ENCODE measurements around the gene C12orf75. TPM values are rescaled to one million over a fixed set of nuclear protein-coding genes. Genes with fewer than 3 reads are reported as not detected.
"Not testable (repeated sequence)": the region's sequence is repeated elsewhere in the genome, so short reads cannot be mapped to it uniquely, and the experiment has no call there.

Gene C12orf75
- total RNA-seq, 1 donor from 2014 or later: 276 TPM

- TF ChIP-seq CTCF (IDR thresholded peaks at IDR 0.05; ENCODE audit: insufficient read depth, low read length, poor library complexity, severe bottlenecking): no peak
- DNase-seq (ENCODE audit: low read depth): no peak
- Histone ChIP-seq H3K4me3 (ENCODE audit: low read depth, low read length) (no peak overlapping the region), H3K36me3 (ENCODE audit: control insufficient read depth, insufficient read depth, low read length) (no peaks in the 10 kb centered on the region), H3K27me3 (ENCODE audit: control insufficient read depth, insufficient read depth, low read length) (no peaks in the 10 kb centered on the region)
Observed at GRCh38 chr12:105294161-105294560, 36.3 kb upstream of the C12orf75 start.

- H3K4me3 ChIP-seq (ENCODE audit: low read depth, low read length): no peak overlapping the region
- DNase-seq (ENCODE audit: low read depth): no peak
- no peaks in the 10 kb centered on the region for H3K36me3 ChIP-seq (ENCODE audit: control insufficient read depth, insufficient read depth, low read length)
- no peaks in the 10 kb centered on the region for H3K27me3 ChIP-seq (ENCODE audit: control insufficient read depth, insufficient read depth, low read length)
- TF ChIP-seq CTCF (IDR thresholded peaks at IDR 0.05; ENCODE audit: insufficient read depth, low read length, poor library complexity, severe bottlenecking): no peak
Observed at GRCh38 chr12:105294886-105295479, 35.5 kb upstream of the C12orf75 start.

- no peak for TF ChIP-seq CTCF (IDR thresholded peaks at IDR 0.05; ENCODE audit: insufficient read depth, low read length, poor library complexity, severe bottlenecking)
- H3K36me3 ChIP-seq (ENCODE audit: control insufficient read depth, insufficient read depth, low read length): no peaks in the 10 kb centered on the region
- no peak for DNase-seq (ENCODE audit: low read depth)
- no peaks in the 10 kb centered on the region for H3K27me3 ChIP-seq (ENCODE audit: control insufficient read depth, insufficient read depth, low read length)
- H3K4me3 ChIP-seq (ENCODE audit: low read depth, low read length): no peak overlapping the region
Observed at GRCh38 chr12:105296116-105297089, 34.1 kb upstream of the C12orf75 start.

GRCh38 chr12:105300883-105301282, 29.6 kb upstream of the C12orf75 start:
- no peak for DNase-seq (ENCODE audit: low read depth)
- Histone ChIP-seq H3K27me3 (ENCODE audit: control insufficient read depth, insufficient read depth, low read length) (no peaks in the 10 kb centered on the region), H3K36me3 (ENCODE audit: control insufficient read depth, insufficient read depth, low read length) (no peaks in the 10 kb centered on the region), H3K4me3 (ENCODE audit: low read depth, low read length) (no peak overlapping the region)
- TF ChIP-seq CTCF (IDR thresholded peaks at IDR 0.05; ENCODE audit: insufficient read depth, low read length, poor library complexity, severe bottlenecking): no peak

- no peak overlapping the region for H3K4me3 ChIP-seq (ENCODE audit: low read depth, low read length)
- no peak for DNase-seq (ENCODE audit: low read depth)
- no peak for TF ChIP-seq CTCF (IDR thresholded peaks at IDR 0.05; ENCODE audit: insufficient read depth, low read length, poor library complexity, severe bottlenecking)
- no peaks in the 10 kb centered on the region for H3K27me3 ChIP-seq (ENCODE audit: control insufficient read depth, insufficient read depth, low read length)
- no peaks in the 10 kb centered on the region for H3K36me3 ChIP-seq (ENCODE audit: control insufficient read depth, insufficient read depth, low read length)
Observed at GRCh38 chr12:105301696-105302095, 28.8 kb upstream of the C12orf75 start.

- H3K27me3 ChIP-seq (ENCODE audit: control insufficient read depth, insufficient read depth, low read length); H3K36me3 ChIP-seq (ENCODE audit: control insufficient read depth, insufficient read depth, low read length); DNase-seq (ENCODE audit: low read depth); H3K4me3 ChIP-seq (ENCODE audit: low read depth, low read length): not testable (repeated sequence)
Observed at GRCh38 chr12:105302986-105303385, 27.5 kb upstream of the C12orf75 start.

- DNase-seq (ENCODE audit: low read depth); H3K27me3 ChIP-seq (ENCODE audit: control insufficient read depth, insufficient read depth, low read length); H3K36me3 ChIP-seq (ENCODE audit: control insufficient read depth, insufficient read depth, low read length); H3K4me3 ChIP-seq (ENCODE audit: low read depth, low read length): not testable (repeated sequence)
Observed at GRCh38 chr12:105304626-105305025, 25.9 kb upstream of the C12orf75 start.

- not testable (repeated sequence) for H3K27me3 ChIP-seq (ENCODE audit: control insufficient read depth, insufficient read depth, low read length); H3K4me3 ChIP-seq (ENCODE audit: low read depth, low read length); H3K36me3 ChIP-seq (ENCODE audit: control insufficient read depth, insufficient read depth, low read length); DNase-seq (ENCODE audit: low read depth)
Observed at GRCh38 chr12:105307601-105308314, 22.7 kb upstream of the C12orf75 start.

GRCh38 chr12:105308839-105309238, 21.7 kb upstream of the C12orf75 start:
- H3K27me3 ChIP-seq (ENCODE audit: control insufficient read depth, insufficient read depth, low read length); H3K4me3 ChIP-seq (ENCODE audit: low read depth, low read length); DNase-seq (ENCODE audit: low read depth); H3K36me3 ChIP-seq (ENCODE audit: control insufficient read depth, insufficient read depth, low read length): not testable (repeated sequence)

Measured in kidney epithelial cell (primary cell).